HG03066 (cell line): ENCODE data around the gene MEF2C.

Experiments
- ATAC-seq: cut with Tn5 transposase; IDR thresholded peaks from one replicate; pipeline ENCODE4 v1.9.1; 2021; ENCODE audit warnings: low read depth; ENCODE audit not compliant: unreplicated experiment

MEF2C gene

DNA sequence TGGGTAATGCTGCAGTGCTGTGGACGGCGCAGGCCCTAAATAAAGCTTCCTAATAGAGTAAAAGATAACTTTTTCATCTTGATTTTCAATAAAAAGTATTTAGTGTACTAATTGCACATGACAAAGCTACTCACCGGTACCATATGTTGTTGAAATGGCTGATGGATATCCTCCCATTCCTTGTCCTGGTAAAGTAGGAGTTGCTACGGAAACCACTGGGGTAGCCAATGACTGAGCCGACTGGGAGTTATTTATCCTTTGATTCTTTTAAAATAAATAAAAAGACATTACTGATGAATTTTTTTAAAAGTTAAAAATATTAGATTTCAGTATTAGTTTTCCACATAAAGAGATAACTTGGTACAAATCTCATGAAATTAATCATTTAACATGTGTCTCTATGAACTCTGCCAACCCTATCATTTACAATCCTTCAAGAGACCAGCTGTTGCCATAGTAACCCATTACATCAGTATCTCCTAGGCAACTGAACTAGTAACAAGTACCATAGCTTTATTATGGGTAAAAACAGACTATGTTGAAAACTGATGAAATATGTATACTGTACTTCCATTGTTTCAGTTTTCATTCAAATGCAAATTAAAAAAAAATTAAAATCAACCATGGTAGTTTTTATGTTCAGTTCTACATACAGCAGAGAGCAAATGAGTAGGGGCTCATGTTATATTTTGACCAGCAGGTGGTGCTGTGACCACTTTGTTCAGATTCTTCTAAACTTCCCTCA lies 153.7 kb downstream of the MEF2C start:
- ATAC-seq, result no peak

DNA sequence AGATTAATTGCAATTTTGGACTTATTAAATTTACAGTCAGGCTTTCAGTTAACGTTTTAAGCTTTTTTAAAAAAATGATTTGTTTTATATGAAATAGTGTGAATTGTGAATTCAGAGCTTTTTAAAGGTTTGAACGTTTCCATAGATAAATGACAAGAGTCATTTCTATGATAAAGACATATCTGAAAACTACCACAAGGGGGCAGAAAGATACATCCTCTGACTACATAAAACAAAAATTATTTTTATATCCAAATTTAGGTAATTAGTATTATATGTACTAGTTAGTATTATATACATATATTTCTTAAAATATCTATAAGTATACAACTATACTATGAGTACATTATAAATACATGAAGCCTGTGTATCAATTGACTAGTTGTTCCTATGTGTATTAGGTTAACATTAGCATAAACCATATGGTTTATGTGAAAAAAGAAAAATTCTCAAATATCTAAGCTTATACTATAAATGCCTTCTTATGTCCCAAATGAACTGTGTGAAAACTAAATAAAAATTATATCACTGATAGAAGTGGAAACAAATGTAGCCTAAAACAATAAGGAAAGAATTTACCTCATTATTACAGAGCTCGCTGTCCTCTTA lies 155.2 kb downstream of the MEF2C start:
- no peak for ATAC-seq

DNA sequence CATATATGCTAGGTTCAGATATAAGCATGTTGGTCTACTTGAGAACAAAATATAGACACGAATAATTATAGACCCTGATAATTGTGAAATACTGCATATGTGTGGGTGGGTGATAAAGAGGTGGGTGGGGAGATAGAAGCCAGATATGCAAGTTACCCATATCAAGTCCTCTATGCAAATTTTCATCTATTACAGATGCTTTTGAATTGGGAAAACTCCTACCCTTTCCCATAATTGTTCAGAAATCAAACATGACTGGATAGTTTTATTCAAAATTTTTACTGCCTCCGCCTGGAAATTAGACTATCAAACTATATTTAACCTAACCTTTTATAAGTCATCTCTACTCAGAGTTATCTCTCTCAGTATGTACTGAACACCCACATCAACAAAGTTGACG lies 157.5 kb downstream of the MEF2C start:
- no peak for ATAC-seq

DNA sequence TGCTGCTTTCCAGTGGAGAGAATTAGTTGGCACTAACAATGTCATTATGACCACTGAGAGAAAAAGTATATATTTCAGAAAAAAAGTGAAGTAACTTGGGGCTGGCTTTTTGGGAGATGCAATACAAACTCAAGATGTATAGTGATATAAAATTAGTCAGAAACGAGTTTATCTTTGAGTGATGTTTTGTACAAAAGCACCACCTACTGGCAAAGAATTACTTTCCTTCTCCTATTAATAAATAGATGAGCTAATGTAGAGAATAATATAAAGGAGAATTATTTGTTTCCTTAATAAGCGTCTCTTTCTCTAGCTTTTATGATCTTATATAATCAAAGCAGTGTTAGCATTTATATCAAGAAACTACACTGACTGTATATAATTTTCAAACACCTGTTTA lies 158.8 kb downstream of the MEF2C start:
- no peak for ATAC-seq

DNA sequence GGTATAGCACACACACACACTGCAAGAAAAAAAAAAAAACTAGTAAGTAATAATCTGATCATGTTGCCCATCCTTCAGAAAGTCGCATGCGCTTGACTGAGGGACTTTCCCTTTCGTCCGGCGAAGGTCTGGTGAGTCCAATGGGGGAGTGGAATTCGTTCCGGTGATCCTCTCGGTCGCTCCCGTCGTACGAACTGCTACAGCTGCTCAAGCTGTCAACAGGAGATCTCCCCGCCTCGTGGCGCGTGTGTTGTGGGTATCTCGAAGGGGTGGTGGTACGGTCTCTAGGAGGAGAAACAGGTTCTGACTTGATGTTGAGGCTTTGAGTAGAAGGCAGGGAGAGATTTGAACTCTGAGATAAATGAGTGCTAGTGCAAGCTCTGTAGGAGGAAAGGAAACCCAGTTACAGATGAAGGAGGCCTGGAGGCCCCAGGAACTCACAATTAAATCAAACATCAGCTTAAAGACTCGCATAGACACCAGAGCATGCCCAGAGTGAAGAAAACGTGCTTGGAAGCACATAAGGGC lies 160.4 kb downstream of the MEF2C start:
- no peak for ATAC-seq

DNA sequence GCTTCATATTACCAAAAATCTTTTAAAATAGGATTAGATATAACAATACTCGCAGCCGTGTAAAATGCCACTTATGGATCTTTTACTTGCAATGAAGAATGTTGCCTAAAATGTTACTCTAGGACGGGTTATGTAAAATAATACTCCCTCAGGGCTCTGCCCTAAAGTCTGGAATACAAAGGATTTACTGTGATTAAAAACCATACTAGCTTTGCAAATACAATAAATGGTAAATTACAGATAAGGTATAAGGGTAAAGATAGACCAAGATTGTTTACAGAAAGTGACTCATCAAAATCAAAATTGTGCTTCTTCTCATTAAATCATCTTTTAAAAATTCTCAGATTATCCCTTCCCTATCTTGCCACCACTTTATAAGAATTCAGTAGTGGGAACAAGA lies 163.6 kb downstream of the MEF2C start:
- ATAC-seq, result no peak

DNA sequence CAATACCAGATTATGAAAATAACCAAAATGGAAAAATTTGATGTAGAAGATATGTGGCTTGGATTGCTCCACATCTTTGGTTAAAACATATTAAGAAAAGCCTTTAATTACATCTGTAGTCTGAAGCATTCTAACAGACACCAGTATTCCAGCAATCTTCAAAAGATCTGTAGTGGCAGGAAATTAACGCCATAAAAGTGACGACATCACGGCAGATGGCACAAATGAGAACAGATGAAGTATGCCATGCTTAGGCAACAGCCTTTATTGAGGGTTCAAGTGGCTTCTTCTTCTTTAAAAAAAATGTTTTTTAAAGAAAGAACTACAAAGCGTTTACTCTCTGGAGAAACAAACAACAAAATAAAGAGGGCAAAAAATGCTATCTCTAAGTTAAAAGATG lies 164.2 kb downstream of the MEF2C start:
- ATAC-seq, result no peak

DNA sequence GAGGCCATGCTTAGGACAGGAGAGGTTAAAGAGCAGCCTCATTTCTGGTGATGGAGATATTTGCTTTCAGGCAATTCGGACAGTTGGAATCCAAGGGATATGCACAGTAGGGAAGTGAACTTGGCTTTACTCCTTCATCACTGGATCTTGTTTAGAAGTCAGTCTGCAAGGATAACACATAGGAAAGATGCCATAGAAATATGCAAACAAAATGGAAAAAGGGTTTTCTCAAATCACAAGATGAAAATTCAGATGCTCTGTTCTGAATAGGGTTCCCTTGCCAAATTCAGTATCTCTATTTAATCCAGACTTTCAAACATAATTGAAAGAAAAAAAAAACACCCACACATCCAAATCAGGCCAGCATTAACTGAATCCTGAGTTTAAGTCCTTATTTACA lies 166.9 kb downstream of the MEF2C start:
- no peak for ATAC-seq

DNA sequence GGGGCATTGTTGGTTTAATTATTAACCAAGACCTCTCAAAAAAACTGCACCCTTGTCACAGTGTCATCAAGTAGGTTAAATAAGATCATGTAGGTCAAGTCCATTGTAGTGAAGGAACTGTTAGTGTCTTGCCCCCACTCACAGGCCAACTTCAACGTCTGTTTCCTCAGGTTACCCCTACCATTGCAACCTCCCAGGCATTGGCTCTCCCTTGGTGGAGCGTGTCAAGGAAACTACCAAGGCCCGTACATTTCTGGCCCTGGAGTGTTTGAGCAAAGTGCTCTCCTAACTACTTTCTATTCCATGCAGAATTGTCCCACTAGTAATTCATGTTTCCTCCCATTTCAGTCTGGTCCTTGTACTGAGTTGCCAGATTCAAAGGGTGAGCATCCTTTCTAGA lies 167.5 kb downstream of the MEF2C start:
- no peak for ATAC-seq

DNA sequence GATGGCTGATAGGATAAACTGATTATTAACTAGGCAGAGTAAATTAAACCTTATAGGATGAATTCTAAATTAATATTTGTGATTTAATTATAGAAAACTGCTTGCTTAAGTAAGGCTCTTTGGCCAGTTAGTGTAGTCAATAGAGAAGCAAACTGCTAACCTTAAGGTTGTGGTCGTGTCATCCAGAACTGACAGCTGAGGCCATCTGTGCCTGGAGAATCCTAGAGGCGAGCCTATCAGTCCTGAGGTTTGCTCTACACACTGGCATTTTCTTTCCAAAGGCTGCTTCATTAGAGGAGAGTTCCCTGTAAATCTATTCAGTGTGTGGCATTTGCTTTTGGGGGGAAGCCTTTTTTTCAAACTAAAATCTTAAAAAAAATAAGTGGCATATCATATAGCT lies 169.2 kb downstream of the MEF2C start:
- ATAC-seq, result no peak

DNA sequence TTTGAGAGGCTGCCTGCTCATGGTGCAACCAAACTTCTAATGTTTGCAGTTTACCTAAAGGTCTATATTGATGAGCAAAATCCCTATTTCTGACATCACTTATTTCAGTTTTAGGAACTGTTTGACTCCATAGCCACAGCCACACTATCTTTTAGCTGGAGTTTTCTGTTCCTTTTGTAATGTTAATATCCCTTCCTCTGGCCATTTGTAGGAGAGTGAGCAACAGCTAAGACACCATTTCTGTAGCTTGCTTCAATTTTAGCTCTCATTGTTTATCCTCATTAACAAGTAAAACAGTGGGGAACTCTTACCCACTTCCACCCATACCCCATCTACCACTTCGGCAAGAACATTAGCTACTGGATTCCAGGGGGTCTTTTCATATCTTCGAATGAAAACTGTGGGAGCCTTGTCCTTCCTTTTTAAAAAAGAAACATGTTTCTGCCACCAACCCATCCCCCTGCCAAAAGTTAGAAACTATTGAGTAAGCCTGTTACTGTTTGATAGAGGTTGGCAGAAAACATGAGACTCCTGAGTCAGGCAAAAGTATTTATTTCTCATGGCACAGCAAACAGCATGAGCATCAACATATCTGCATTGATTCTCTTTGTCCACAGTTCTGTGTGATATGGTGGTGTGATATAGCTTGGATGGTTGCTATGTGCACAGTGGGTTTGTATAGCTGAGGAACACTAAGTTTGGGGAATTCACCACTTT lies 174.1 kb downstream of the MEF2C start:
- ATAC-seq, result no peak

DNA sequence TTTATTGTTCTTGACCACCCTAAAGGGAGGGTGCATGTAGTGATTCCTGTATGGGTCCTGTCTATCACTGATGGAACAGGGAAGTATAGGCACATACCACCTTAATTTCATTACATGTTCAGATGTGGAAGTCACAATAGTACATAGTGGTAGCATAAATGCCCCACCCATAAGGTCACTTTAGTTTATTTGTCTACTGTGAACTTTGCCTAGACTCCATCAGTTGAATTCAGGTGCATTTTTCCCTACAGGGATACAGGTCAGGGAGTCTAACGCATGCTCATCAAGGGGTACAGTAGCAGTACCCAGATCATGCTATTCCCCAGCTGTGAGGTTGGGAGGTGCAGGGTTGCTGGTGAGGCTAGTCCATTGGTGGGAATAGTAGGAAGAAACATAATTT lies 175.0 kb downstream of the MEF2C start:
- ATAC-seq, result no peak

DNA sequence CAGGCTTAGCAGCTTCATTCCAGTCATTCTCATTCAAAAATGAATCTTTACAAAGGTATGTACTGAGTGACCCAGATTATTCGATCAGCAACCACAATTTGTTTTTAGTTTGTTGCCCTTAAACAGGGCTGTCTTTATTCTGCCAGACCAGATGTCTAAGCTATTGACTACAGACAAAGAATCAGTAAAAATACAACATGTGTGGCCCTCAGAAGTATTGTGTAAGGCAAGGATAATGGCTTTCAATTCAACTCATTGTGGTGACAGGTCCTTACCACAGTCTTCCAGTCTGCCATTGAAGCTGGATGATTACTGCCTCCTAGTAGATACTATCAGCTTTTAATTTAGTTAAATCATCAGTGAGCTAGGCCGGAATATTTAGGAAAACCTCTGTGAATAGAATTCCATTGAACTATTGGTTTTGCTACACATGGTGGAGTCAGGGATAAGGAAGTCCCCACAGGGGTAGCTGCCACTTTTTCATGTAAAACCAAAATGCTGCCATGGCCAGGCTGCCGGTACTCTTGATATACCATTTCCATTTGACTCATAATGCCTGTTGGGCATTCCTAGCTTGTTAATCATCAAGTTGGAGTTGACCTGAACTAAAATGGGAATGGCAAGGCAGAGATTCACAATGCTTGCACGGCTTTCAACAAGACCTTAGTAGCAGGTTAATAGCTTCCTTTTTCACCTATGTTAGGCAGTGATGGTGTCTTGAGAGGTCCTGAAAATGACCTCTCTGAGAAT lies 175.6 kb downstream of the MEF2C start:
- no peak for ATAC-seq

DNA sequence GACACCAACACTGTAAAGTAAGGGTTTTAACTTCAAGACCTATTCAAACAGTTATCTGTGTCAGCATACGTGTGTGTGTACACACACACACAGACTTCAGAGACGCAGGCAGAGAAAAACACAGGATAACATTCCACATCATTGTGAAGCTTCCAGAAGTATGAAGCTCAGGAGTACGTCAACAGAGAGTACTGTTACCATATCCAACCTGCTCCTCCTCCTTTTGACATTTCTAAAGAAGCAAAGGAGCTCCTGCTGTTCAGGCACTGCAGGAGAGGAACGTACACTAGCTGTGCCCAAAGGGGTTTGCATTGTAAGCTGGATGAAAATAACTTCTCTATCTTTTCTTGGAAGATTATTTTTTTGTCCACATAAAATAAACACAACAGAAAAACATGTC lies 180.7 kb downstream of the MEF2C start:
- ATAC-seq, result no peak

DNA sequence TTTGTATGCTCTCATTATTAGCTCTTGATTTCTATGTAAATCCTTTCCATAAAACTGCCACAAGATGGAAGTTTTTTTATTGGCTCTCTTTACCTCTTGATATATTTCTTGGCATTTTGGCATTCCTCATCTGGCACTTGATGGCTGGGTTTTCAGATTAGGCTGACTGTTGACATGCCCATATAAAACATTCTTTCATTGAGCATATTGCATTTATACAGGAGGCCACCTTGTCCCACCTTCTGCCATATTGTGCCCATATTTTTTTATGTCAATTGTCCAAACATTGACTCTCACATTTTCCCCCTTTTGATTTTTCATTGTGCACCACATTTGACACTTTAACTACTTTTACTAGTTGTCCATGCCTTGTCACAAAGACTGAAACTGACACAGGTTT lies 182.9 kb downstream of the MEF2C start:
- no peak for ATAC-seq

DNA sequence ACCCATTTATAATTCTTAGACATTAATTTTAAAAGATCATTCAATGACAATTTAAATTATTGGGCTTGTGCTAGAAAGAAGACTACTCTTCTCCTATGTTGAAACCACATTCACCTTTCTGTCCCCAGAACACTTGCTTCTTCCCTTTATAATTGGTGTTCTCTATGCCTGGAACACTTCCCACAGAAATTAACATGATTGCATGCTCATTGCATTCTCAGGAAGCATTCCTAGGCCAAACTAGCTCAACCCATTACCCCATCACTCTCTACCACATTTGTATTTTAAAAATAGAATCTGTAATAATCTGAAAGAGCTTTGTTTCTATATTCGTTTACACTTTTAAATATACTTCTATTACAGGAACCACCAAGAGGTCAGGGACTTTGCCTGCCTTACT lies 184.7 kb downstream of the MEF2C start:
- no peak for ATAC-seq

DNA sequence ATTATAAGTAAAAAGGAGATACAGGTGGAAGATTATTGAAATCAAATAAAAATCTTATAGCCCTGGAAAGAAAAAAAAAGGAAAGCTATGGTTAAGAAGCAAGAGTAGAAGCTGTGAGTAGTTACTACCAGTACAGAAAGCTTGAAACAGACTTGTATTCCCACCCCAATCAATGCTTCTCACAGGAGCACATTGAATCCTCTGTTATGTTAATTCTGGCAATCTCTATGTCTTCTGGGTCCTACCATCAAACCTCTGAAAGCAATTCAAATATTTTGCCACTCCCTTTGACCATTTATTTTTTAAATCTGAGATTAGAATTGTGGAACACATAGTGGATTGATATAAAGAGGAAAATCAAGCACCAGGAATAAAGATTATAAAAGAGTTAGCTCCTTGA lies 186.5 kb downstream of the MEF2C start:
- ATAC-seq, result no peak

DNA sequence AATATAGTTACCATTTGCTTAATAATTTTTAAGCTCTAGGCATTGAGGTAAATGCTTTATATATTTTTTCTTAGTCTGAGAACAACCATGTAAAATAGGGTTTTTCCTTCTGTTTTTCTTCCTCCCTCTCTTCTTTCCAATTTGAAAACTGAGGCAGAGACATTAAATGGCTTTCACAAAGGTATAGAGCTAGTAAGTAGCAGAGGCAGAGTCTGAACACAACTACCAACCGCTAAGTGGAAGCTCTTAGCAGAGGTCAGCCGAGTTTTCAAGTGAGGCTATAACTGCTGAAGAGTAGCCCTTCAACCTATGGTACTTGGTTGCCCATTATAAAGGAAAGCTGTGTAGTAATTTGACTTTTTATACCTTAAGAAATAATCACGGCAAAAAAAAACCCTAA lies 187.1 kb downstream of the MEF2C start:
- no peak for ATAC-seq

DNA sequence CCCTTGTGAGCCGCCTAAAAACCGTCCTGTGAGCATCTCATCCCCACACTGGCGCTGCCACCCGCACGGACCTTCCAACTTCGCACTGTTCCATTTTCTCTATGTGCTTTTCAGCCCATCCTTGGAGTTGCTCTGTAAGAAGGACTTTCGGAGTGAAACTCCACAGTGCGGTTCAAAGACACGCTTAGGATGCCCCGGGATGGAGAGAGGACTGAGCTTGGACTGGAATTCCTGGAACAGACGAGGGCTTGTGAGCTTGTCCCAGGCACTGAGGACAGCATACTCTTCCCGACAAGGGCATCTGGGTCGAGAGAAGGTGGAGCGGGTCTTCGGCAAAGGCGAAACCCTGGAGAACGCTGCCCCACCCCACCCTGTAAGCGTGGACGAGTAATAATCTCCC lies 187.8 kb downstream of the MEF2C start:
- no peak for ATAC-seq

DNA sequence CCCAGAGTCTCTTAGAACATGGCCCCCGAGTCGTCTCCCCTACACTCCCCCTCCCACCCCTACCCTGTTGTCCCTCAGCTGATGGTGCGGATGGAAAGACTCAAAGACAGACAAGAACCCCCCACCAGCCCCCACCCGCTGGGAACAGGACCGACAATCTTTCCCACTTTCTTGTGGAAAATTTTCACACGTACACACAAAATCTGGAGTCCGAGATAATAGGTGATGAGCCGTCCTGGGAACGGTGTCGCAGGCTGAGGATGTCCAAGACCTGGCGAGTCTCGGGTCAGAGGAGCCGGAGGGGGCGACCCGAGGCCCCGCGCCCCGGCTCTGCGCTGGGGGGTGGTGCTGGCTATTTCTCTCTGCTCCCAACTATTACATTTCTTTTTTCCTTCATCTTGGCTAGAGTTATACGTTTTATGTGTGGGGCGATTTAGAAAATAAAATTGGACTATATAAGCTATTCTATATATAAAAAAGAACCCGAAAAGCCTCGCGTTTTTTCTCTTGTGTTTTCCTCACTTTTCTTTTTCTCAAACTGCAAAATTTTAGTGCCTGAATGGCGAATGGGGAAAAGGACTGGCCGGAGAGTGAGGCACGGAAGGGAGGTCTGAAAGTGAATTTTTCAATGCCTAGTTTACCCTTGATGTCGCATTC lies 188.8 kb downstream of the MEF2C start:
- no peak for ATAC-seq
